Neutrophil (primary cell): Measurements from ENCODE around the gene SH3GLB2.
"Not testable (repeated sequence)": the region's sequence is repeated elsewhere in the genome, so short reads cannot be mapped to it uniquely, and the experiment has no call there.

Experiments used
- H3K27ac ChIP-seq: fragments of 200-600 bp; sonication (generic); 2 replicates; pipeline ENCODE4 v1.5.1; 2016; ENCODE audit warnings: mild to moderate bottlenecking, moderate library complexity
- H3K27me3 ChIP-seq: fragments of 200-600 bp; sonication (generic); 2 replicates; pipeline ENCODE4 v1.6.0; 2016; ENCODE audit warnings: mild to moderate bottlenecking
- H3K36me3 ChIP-seq: fragments of 200-600 bp; sonication (generic); 2 replicates; pipeline ENCODE4 v1.5.1; 2017
- H3K4me1 ChIP-seq, 2 experiments: fragments of 200-600 bp in 1 of 2; sonication (generic) in 1 of 2; 1 replicate in 1 of 2; 2 replicates in 1 of 2; pipeline versions ENCODE4 v1.5.1 to v1.6.1; 2013 to 2016; ENCODE audit warnings: low read depth in 1 of 2, low read length in 1 of 2, mild to moderate bottlenecking in 1 of 2, moderate library complexity in 1 of 2; ENCODE audit not compliant: control insufficient read depth in 1 of 2, insufficient read depth in 1 of 2
- H3K4me3 ChIP-seq, 2 experiments: fragments of 200-600 bp in 1 of 2; sonication (generic) in 1 of 2; 1 replicate in 1 of 2; 2 replicates in 1 of 2; pipeline ENCODE4 v1.5.1; 2013 to 2016; ENCODE audit warnings: low read depth in 1 of 2, low read length in 1 of 2, mild to moderate bottlenecking in 1 of 2, moderate library complexity in 1 of 2
- H3K9me3 ChIP-seq: fragments of 200-600 bp; sonication (generic); 2 replicates; pipeline ENCODE4 v1.5.1; 2016
- CTCF ChIP-seq: fragments of 200-600 bp; sonication (generic); IDR thresholded peaks from 2 replicates; pipeline ENCODE4 v1.5.1; 2016; ENCODE audit warnings: antibody characterized with exemption

SH3GLB2 gene

GRCh38 chr9:129036241-129036922 lies 8.3 kb upstream of the SH3GLB2 start, which contains the start of gene MIGA2:
Gene MIGA2 (plus strand): TSS chr9:129036626. CDS start chr9:129040595, 3,969 bp downstream.
- peaks cover 5% of the 10 kb centered on the region for H3K36me3 ChIP-seq
- H3K4me3 ChIP-seq, result peak within 1 kb of the TSS; percentile 93 to 98
- no peaks in the 10 kb centered on the region for H3K9me3 ChIP-seq
- H3K27ac ChIP-seq, result peak within 1 kb of the TSS; percentile 84
- TF ChIP-seq CTCF, result no peak
- H3K27me3 ChIP-seq, result no peaks in the 10 kb centered on the region
- H3K4me1 ChIP-seq, result peaks cover 21 to 26% of the 10 kb centered on the region in 2 experiments

- not testable (repeated sequence) for H3K27me3 ChIP-seq, H3K9me3 ChIP-seq, H3K36me3 ChIP-seq
- Histone ChIP-seq H3K4me1 (peaks cover 21 to 26% of the 10 kb centered on the region in 2 experiments), H3K27ac (peak overlapping the region; percentile 84), H3K4me3 (peak overlapping the region; percentile 93 to 98)
These were observed 7.7 kb upstream of the SH3GLB2 start for GRCh38 chr9:129035838-129036237.

- no peak for TF ChIP-seq CTCF
- Histone ChIP-seq H3K27me3 (no peaks in the 10 kb centered on the region), H3K36me3 (no peaks in the 10 kb centered on the region), H3K4me3 (no peak overlapping the region), H3K9me3 (no peaks in the 10 kb centered on the region), H3K27ac (no peak overlapping the region), H3K4me1 (peaks cover 32 to 37% of the 10 kb centered on the region in 2 experiments)
These were observed 5.1 kb upstream of the SH3GLB2 start for GRCh38 chr9:129033216-129033615.

- Histone ChIP-seq H3K9me3 (no peaks in the 10 kb centered on the region), H3K27ac (no peak overlapping the region), H3K4me3 (no peak overlapping the region), H3K27me3 (no peaks in the 10 kb centered on the region), H3K36me3 (no peaks in the 10 kb centered on the region), H3K4me1 (peaks cover 29 to 33% of the 10 kb centered on the region in 2 experiments)
- TF ChIP-seq CTCF, result no peak
These were observed 4.5 kb upstream of the SH3GLB2 start for GRCh38 chr9:129032541-129033159.

GRCh38 chr9:129031514-129031913 lies 3.4 kb upstream of the SH3GLB2 start:
- H3K4me3 ChIP-seq, result no peak overlapping the region
- no peaks in the 10 kb centered on the region for H3K36me3 ChIP-seq

More at GRCh38 chr9:129031514-129031913, 3.4 kb upstream of the SH3GLB2 start:
- no peaks in the 10 kb centered on the region for H3K9me3 ChIP-seq
- TF ChIP-seq CTCF, result no peak
- peaks cover 30 to 33% of the 10 kb centered on the region in 2 experiments for H3K4me1 ChIP-seq
- H3K27me3 ChIP-seq, result no peaks in the 10 kb centered on the region
- H3K27ac ChIP-seq, result no peak overlapping the region
